Ishikawa (cell line): ENCODE data around the gene CACNA1E.

Source experiments
- EP300 ChIP-seq: IDR thresholded peaks from 2 replicates; pipeline ENCODE4 v1.6.1; 2012; ENCODE audit warnings: borderline replicate concordance
- MAX ChIP-seq: IDR thresholded peaks from 2 replicates; pipeline ENCODE4 v1.6.1; 2012
- RAD21 ChIP-seq: IDR thresholded peaks from 2 replicates; pipeline ENCODE4 v1.6.1; 2012; ENCODE audit warnings: low read depth

GRCh38 chr1:181514298-181515290 is 31.3 kb downstream of the CACNA1E start:
- TF ChIP-seq EP300: no peak
- TF ChIP-seq RAD21: no peak
- TF ChIP-seq MAX: no peak
